ENCODE measurements around the gene TKT. TPM values are rescaled to one million over a fixed set of nuclear protein-coding genes. Genes with fewer than 3 reads are reported as not detected.

The TKT gene
- total and polyA plus RNA-seq, 2 of the 13 experiments (the other 11 are each of a cell fraction or from before 2014, with no cell fraction given) = 150 to 238 TPM

DNA sequence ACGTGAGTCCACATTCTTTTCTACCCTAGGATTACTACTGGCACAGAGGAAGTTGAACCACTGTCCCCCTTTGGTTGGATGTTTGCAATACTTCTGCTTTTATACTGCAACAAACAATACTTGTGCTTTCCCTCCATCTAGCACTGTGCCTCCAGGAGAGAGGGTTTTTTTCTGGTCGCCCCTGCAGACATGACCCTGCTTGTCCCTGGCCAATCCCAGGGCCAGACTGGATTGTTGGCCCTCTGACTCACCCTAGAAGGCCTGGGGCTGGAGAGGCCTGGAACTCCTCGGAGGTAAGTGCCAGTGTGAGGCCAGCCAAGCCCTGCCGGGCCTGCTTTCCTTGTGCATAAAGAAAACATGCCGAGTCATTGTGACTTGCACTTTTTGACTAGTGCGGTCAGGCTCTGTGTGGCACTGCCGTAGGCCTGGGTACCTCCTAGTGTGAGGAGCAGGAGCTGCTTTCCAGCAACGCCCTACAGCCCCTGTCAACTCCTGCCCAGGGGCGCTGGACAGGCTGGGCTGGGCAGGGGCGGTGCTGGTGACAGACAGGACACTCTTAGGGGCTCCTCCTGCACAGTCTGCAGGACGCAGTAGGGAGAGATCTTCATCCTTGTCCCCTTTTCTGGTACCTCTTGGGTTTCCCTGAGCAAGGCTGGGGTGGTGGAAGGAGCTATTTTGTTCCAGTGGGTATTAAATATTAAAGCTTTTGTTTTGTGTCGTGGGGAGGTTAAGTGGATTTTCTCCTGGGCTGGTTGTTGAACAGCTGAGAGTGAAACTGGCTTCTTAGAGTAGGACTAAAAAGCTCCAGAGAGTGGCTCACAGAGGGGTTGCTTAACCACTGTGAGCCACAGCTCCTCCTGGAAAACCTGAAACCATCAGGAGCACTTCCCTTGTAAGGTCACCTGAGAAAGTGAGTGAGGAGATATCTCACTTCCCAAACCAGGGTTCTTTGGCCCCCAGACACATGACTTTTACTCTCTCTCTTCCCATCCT is 14.4 kb upstream of the TKT start (continued):
- no peak for TF ChIP-seq ZMAT5 (CRISPR knock-in tag; IDR thresholded peaks at IDR 0.05; ENCODE audit: borderline replicate concordance, low read depth)
- TF ChIP-seq GABPA (IDR thresholded peaks at IDR 0.05; ENCODE audit: low read depth, low read length) = no peak
- no peak for TF ChIP-seq GABPA (CRISPR knock-in tag; IDR thresholded peaks at IDR 0.05; ENCODE audit: low read depth)
- TF ChIP-seq, protein P1, sequence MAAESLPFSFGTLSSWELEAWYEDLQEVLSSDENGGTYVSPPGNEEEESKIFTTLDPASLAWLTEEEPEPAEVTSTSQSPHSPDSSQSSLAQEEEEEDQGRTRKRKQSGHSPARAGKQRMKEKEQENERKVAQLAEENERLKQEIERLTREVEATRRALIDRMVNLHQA (CRISPR knock-in tag; IDR thresholded peaks at IDR 0.05) = no peak
- TF ChIP-seq, protein P2, sequence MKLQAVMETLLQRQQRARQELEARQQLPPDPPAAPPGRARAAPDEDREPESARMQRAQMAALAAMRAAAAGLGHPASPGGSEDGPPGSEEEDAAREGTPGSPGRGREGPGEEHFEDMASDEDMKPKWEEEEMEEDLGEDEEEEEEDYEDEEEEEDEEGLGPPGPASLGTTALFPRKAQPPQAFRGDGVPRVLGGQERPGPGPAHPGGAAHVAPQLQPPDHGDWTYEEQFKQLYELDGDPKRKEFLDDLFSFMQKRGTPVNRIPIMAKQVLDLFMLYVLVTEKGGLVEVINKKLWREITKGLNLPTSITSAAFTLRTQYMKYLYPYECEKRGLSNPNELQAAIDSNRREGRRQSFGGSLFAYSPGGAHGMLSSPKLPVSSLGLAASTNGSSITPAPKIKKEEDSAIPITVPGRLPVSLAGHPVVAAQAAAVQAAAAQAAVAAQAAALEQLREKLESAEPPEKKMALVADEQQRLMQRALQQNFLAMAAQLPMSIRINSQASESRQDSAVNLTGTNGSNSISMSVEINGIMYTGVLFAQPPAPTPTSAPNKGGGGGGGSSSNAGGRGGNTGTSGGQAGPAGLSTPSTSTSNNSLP (IDR thresholded peaks at IDR 0.05; ENCODE audit: low read depth, low read length) = no peak
- TF ChIP-seq SMARCE1 (IDR thresholded peaks at IDR 0.05; ENCODE audit: borderline replicate concordance) = no peak
- no peak for TF ChIP-seq ZNF20 (CRISPR knock-in tag; IDR thresholded peaks at IDR 0.05)
- peak; percentile 30; the same call in 1 of the 2 replicates for TF ChIP-seq ZNF792 (CRISPR knock-in tag; IDR thresholded peaks at IDR 0.05)
- TF ChIP-seq ZNF546 (CRISPR knock-in tag; conservative IDR thresholded peaks at IDR 0.05) = no peak
- no peak for TF ChIP-seq SP140L (CRISPR knock-in tag; IDR thresholded peaks at IDR 0.05; ENCODE audit: borderline replicate concordance)
- TF ChIP-seq FOXP4 (CRISPR knock-in tag; IDR thresholded peaks at IDR 0.05) = no peak
- TF ChIP-seq ZNF33B (CRISPR knock-in tag; IDR thresholded peaks at IDR 0.05) = no peak
- no peak for TF ChIP-seq KLF16 (CRISPR knock-in tag; IDR thresholded peaks at IDR 0.05)
- no peak for TF ChIP-seq NKX3-1 (CRISPR knock-in tag; IDR thresholded peaks at IDR 0.05)
- peak; percentile 71; the same call in 1 of the 2 replicates for TF ChIP-seq DR1 (CRISPR knock-in tag; IDR thresholded peaks at IDR 0.05)
- TF ChIP-seq, protein P3, sequence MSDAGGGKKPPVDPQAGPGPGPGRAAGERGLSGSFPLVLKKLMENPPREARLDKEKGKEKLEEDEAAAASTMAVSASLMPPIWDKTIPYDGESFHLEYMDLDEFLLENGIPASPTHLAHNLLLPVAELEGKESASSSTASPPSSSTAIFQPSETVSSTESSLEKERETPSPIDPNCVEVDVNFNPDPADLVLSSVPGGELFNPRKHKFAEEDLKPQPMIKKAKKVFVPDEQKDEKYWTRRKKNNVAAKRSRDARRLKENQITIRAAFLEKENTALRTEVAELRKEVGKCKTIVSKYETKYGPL (CRISPR knock-in tag; IDR thresholded peaks at IDR 0.05) = no peak
- TF ChIP-seq ZNF7 (CRISPR knock-in tag; IDR thresholded peaks at IDR 0.05) = no peak
- TF ChIP-seq PTBP1 (IDR thresholded peaks at IDR 0.05; ENCODE audit: low read depth, low read length, poor library complexity, severe bottlenecking) = peak; percentile 53
- no peak for TF ChIP-seq ZFYVE20 (CRISPR knock-in tag; IDR thresholded peaks at IDR 0.05; ENCODE audit: borderline replicate concordance, low read depth)
- no peak for TF ChIP-seq ZC3H13 (CRISPR knock-in tag; IDR thresholded peaks at IDR 0.05)
- TF ChIP-seq ZNF724P (CRISPR knock-in tag; IDR thresholded peaks at IDR 0.05; ENCODE audit: borderline replicate concordance) = 0 out of 2 replicates have a peak, but pooled peaks have one; percentile 51
- TF ChIP-seq NBN (conservative IDR thresholded peaks at IDR 0.05) = no peak
- TF ChIP-seq PHF8 (CRISPR knock-in tag; IDR thresholded peaks at IDR 0.05) = peak; percentile 58; the same call in 1 of the 2 replicates
- no peak for TF ChIP-seq ZSCAN20 (CRISPR knock-in tag; IDR thresholded peaks at IDR 0.05; ENCODE audit: borderline replicate concordance)
- no peak for TF ChIP-seq KMT2B (CRISPR knock-in tag; IDR thresholded peaks at IDR 0.05)
- TF ChIP-seq BCL6 (CRISPR knock-in tag; IDR thresholded peaks at IDR 0.05) = peak; percentile 76
- TF ChIP-seq ISX (CRISPR knock-in tag; conservative IDR thresholded peaks at IDR 0.05) = no peak
